Activated naive CD4-positive, alpha-beta T cell treated with anti-CD3 and anti-CD28 coated beads, Interleukin-2, amount 50 U/mL, for 24 hours (primary cell): ENCODE measurements around the gene ATF4.

Experiments
- H3K27ac Mint-ChIP-seq: one replicate; pipeline ENCODE4 v1.8.0; 2021; ENCODE audit warnings: mild to moderate bottlenecking, mixed read lengths
- H3K27me3 Mint-ChIP-seq: one replicate; pipeline ENCODE4 v1.8.0; 2021; ENCODE audit warnings: mixed read lengths
- H3K36me3 Mint-ChIP-seq: one replicate; pipeline ENCODE4 v1.8.0; 2021; ENCODE audit warnings: mixed read lengths
- H3K4me1 Mint-ChIP-seq: one replicate; pipeline ENCODE4 v1.8.0; 2021; ENCODE audit warnings: mixed read lengths
- H3K4me3 Mint-ChIP-seq: one replicate; pipeline ENCODE4 v1.8.0; 2021; ENCODE audit warnings: mild to moderate bottlenecking, mixed read lengths
- H3K9me3 Mint-ChIP-seq: one replicate; pipeline ENCODE4 v1.8.0; 2021; ENCODE audit warnings: mixed read lengths

Gene ATF4

GRCh38 chr22:39568278-39568981, 48.1 kb downstream of the ATF4 start:
- Mint-ChIP-seq H3K27me3 (no peaks in the 10 kb centered on the region), H3K4me1 (peaks cover 20% of the 10 kb centered on the region), H3K27ac (no peak overlapping the region), H3K4me3 (peak overlapping the region; percentile 17), H3K9me3 (no peaks in the 10 kb centered on the region), H3K36me3 (no peaks in the 10 kb centered on the region)

- H3K27ac Mint-ChIP-seq = no peak overlapping the region
- H3K4me3 Mint-ChIP-seq = no peak overlapping the region
- no peaks in the 10 kb centered on the region for H3K9me3 Mint-ChIP-seq
- no peaks in the 10 kb centered on the region for H3K36me3 Mint-ChIP-seq
- H3K27me3 Mint-ChIP-seq = no peaks in the 10 kb centered on the region
- H3K4me1 Mint-ChIP-seq = peaks cover 20% of the 10 kb centered on the region
These were observed 48.7 kb downstream of the ATF4 start for GRCh38 chr22:39569066-39569465.

- Mint-ChIP-seq H3K36me3 (no peaks in the 10 kb centered on the region), H3K27me3 (no peaks in the 10 kb centered on the region), H3K4me3 (no peak overlapping the region), H3K27ac (no peak overlapping the region), H3K4me1 (peaks cover 20% of the 10 kb centered on the region), H3K9me3 (no peaks in the 10 kb centered on the region)
These were observed 49.9 kb downstream of the ATF4 start for GRCh38 chr22:39570226-39570625.

GRCh38 chr22:39570665-39571064, 50.3 kb downstream of the ATF4 start, which contains the start of gene CACNA1I:
TSS of gene CACNA1I (plus strand) at chr22:39570753. CDS start at chr22:39570753, 0 bp downstream.
- Mint-ChIP-seq H3K36me3 (no peaks in the 10 kb centered on the region), H3K4me3 (no peak within 1 kb of the TSS), H3K27me3 (no peaks in the 10 kb centered on the region), H3K9me3 (no peaks in the 10 kb centered on the region), H3K27ac (no peak within 1 kb of the TSS), H3K4me1 (peaks cover 16% of the 10 kb centered on the region)

- Mint-ChIP-seq H3K36me3 (no peaks in the 10 kb centered on the region), H3K4me1 (peaks cover 14% of the 10 kb centered on the region), H3K4me3 (no peak overlapping the region), H3K9me3 (no peaks in the 10 kb centered on the region), H3K27me3 (no peaks in the 10 kb centered on the region), H3K27ac (no peak overlapping the region)
These were observed 51.2 kb downstream of the ATF4 start for GRCh38 chr22:39571538-39571937.
